ENCODE measurements around the gene SLC25A11. TPM values are rescaled to one million over a fixed set of nuclear protein-coding genes. Genes with fewer than 3 reads are reported as not detected.
A peak's percentile ranks its signal among the peaks of the same experiment; 100 is the strongest.

Gene SLC25A11
- total RNA-seq, 1 experiment from 2014 or later: 38.4 TPM

- H3K36me3 Mint-ChIP-seq (ENCODE audit: insufficient read depth, unreplicated experiment): peaks cover 34% of the 10 kb centered on the region
- H3K9me3 Mint-ChIP-seq (ENCODE audit: low read depth, unreplicated experiment): peaks cover 2% of the 10 kb centered on the region
- TF ChIP-seq, protein P1, sequence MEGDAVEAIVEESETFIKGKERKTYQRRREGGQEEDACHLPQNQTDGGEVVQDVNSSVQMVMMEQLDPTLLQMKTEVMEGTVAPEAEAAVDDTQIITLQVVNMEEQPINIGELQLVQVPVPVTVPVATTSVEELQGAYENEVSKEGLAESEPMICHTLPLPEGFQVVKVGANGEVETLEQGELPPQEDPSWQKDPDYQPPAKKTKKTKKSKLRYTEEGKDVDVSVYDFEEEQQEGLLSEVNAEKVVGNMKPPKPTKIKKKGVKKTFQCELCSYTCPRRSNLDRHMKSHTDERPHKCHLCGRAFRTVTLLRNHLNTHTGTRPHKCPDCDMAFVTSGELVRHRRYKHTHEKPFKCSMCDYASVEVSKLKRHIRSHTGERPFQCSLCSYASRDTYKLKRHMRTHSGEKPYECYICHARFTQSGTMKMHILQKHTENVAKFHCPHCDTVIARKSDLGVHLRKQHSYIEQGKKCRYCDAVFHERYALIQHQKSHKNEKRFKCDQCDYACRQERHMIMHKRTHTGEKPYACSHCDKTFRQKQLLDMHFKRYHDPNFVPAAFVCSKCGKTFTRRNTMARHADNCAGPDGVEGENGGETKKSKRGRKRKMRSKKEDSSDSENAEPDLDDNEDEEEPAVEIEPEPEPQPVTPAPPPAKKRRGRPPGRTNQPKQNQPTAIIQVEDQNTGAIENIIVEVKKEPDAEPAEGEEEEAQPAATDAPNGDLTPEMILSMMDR (IDR thresholded peaks at IDR 0.05; ENCODE audit: unreplicated experiment): no peak
- BruUV-seq (replicated peaks): no TSS peak
- no peak overlapping the region for H3K4me3 Mint-ChIP-seq (ENCODE audit: low read depth, unreplicated experiment)
- H3K27ac Mint-ChIP-seq (ENCODE audit: unreplicated experiment): no peak overlapping the region
- H3K4me1 Mint-ChIP-seq (ENCODE audit: low read depth, unreplicated experiment): no peaks in the 10 kb centered on the region
- CTCF ChIA-PET: no interaction called here
- DNase-seq: no peak
- no peaks in the 10 kb centered on the region for H3K27me3 Mint-ChIP-seq (ENCODE audit: unreplicated experiment)
- intact Hi-C loops (cut with micrococcal nuclease; ENCODE audit: unreplicated experiment): no loop called here
Measured at GRCh38 chr17:4960279-4960922, 20.6 kb upstream of the SLC25A11 start.

DNA sequence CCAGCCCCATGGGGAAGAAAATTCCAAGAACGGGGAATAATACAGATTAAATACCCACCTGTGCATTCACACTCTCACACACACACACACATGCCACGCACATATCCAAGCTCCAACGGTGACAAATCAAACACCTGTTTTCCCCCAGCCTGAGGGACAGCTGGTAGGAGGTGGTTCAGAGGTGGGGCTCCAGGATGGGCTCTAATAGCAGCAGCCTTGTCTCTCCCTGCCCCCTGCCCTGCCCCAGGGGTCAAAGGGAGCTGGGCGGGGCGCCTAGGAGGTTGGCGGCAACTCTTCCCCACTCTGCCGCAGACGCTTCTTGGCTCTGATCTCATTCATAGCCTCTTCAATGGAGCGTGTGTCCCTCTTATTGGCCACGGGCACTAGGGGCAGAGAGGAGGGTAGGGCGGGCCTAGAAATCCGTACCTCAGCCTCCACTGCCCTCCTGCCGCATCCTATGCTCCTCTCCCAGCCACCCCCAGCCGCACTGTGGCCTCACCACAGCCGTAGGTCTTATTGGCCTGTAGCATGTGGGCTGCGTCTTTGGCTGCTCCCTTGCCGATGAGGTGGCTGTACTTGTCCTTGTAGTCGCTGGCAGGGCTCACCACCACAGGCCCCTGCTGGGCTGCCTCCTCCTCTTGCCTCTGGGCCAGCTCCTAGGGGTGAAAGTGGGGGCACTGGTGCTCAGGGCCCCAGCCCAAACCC, 19.6 kb upstream of the SLC25A11 start:
- TF ChIP-seq, protein P1 (IDR thresholded peaks at IDR 0.05; ENCODE audit: unreplicated experiment): no peak
- Mint-ChIP-seq H3K36me3 (ENCODE audit: insufficient read depth, unreplicated experiment) (peaks cover 28% of the 10 kb centered on the region), H3K4me1 (ENCODE audit: low read depth, unreplicated experiment) (no peaks in the 10 kb centered on the region), H3K27me3 (ENCODE audit: unreplicated experiment) (no peaks in the 10 kb centered on the region), H3K27ac (ENCODE audit: unreplicated experiment) (no peak overlapping the region), H3K4me3 (ENCODE audit: low read depth, unreplicated experiment) (no peak overlapping the region), H3K9me3 (ENCODE audit: low read depth, unreplicated experiment) (peaks cover 2% of the 10 kb centered on the region)
- BruUV-seq (replicated peaks): TSS peak; percentile 64
- DNase-seq: no peak
- CTCF ChIA-PET: no interaction called here
- intact Hi-C loops (cut with micrococcal nuclease; ENCODE audit: unreplicated experiment): no loop called here

DNA sequence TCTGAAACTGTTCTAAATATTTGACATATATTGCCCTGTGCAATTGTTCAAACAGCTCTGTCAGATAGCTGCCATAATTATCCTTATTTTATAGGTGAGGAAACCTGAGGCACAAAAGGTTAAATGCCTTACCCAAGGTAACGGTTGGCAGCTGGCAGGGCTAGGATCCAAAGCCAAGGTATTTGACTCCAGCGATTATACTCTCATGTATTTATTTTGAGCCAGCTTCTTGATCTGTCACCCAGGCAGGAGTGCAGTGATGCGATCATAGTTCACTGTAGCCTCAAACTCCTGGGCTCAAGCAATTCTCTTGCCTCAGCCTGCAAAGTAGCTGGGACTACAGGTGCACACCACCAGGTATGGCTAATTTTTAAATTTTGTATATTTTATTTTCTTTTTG, 18.3 kb upstream of the SLC25A11 start:
- peaks cover 28% of the 10 kb centered on the region for H3K36me3 Mint-ChIP-seq (ENCODE audit: insufficient read depth, unreplicated experiment)
- H3K27ac Mint-ChIP-seq (ENCODE audit: unreplicated experiment): no peak overlapping the region
- peaks cover 2% of the 10 kb centered on the region for H3K9me3 Mint-ChIP-seq (ENCODE audit: low read depth, unreplicated experiment)
- no peak overlapping the region for H3K4me3 Mint-ChIP-seq (ENCODE audit: low read depth, unreplicated experiment)
- no peaks in the 10 kb centered on the region for H3K4me1 Mint-ChIP-seq (ENCODE audit: low read depth, unreplicated experiment)
- no TSS peak for BruUV-seq (replicated peaks)
- intact Hi-C loops (cut with micrococcal nuclease; ENCODE audit: unreplicated experiment): no loop called here
- CTCF ChIA-PET: no interaction called here
- DNase-seq: no peak
- TF ChIP-seq, protein P1 (IDR thresholded peaks at IDR 0.05; ENCODE audit: unreplicated experiment): no peak
- no peaks in the 10 kb centered on the region for H3K27me3 Mint-ChIP-seq (ENCODE audit: unreplicated experiment)

DNA sequence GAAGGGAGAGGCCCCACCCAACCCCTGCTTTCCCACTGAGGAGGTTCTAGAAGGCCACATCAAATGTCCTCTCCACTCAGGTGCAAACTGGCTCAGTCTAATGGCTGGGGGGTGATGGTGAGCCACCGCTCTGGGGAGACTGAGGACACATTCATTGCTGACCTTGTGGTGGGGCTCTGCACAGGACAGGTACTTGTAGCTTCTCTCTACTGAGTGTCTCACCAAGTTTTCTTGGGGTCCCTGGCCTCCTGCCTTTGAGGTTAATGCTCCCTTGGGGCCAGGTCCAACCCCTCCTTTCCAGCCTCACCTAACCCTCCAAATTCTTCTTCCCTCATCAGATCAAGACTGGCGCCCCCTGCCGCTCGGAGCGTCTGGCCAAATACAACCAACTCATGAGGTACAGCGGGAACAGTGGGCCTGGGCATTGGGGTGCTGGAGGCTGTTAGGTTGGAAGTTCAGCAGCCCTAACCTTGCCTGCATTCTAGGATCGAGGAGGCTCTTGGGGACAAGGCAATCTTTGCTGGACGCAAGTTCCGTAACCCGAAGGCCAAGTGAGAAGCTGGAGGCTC, 16.7 kb upstream of the SLC25A11 start:
- no peaks in the 10 kb centered on the region for H3K4me1 Mint-ChIP-seq (ENCODE audit: low read depth, unreplicated experiment)
- BruUV-seq (replicated peaks): no TSS peak
- CTCF ChIA-PET: no interaction called here

More for the DNA sequence above, 16.7 kb upstream of the SLC25A11 start:
- TF ChIP-seq, protein P1 (IDR thresholded peaks at IDR 0.05; ENCODE audit: unreplicated experiment): no peak
- H3K27ac Mint-ChIP-seq (ENCODE audit: unreplicated experiment): no peak overlapping the region
- H3K4me3 Mint-ChIP-seq (ENCODE audit: low read depth, unreplicated experiment): no peak overlapping the region
- peaks cover 28% of the 10 kb centered on the region for H3K36me3 Mint-ChIP-seq (ENCODE audit: insufficient read depth, unreplicated experiment)
- no peak for DNase-seq
- intact Hi-C loops (cut with micrococcal nuclease; ENCODE audit: unreplicated experiment): no loop called here
- peaks cover 2% of the 10 kb centered on the region for H3K9me3 Mint-ChIP-seq (ENCODE audit: low read depth, unreplicated experiment)
- H3K27me3 Mint-ChIP-seq (ENCODE audit: unreplicated experiment): no peaks in the 10 kb centered on the region

All from Calu3 (cell line).